Measurements from ENCODE around the gene KRT83. TPM values are rescaled to one million over a fixed set of nuclear protein-coding genes. Genes with fewer than 3 reads are reported as not detected.
A peak's percentile ranks its signal among the peaks of the same experiment; 100 is the strongest.
"Not testable (repeated sequence)": the region's sequence is repeated elsewhere in the genome, so short reads cannot be mapped to it uniquely, and the experiment has no call there.

Gene KRT83
- total RNA-seq, 3 donors from 2014 or later, result not detected

GRCh38 chr12:52316701-52317100, 4.5 kb downstream of the KRT83 start:
- no peak for ATAC-seq
- Histone ChIP-seq H3K4me3 (no peak overlapping the region), H3K36me3 (ENCODE audit: low read depth) (no peaks in the 10 kb centered on the region), H3K9me3 (no peaks in the 10 kb centered on the region), H3K4me1 (ENCODE audit: low read depth) (no peaks in the 10 kb centered on the region)
- TF ChIP-seq CTCF (IDR thresholded peaks at IDR 0.05), result no peak
- intact Hi-C loops (cut with DNase I, micrococcal nuclease), result no loop called here
- DNase-seq, result no peak

DNA sequence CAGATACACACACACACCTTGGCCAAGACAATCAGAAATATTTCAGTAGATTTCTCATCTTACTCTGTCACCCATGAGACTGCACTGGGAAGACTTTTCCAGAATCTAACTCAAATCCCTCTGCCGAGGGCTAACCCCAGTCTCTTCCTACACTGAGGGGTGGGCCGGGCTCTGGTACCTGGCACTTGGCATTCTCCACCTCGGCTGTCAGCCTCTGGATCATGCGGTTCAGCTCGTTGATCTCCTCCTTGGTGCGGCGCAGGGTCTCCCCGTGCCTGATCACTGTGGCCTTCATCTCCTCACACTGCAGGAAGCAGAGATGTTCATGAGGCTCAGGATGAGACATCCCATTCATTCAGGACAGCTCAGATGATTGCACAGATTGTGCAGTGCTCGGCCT, 4.9 kb downstream of the KRT83 start:
- DNase-seq, result no peak
- H3K9me3 ChIP-seq, result no peaks in the 10 kb centered on the region
- no peak overlapping the region for H3K4me3 ChIP-seq
- no peaks in the 10 kb centered on the region for H3K36me3 ChIP-seq (ENCODE audit: low read depth)
- no peaks in the 10 kb centered on the region for H3K4me1 ChIP-seq (ENCODE audit: low read depth)
- no peak for ATAC-seq
- intact Hi-C loops (cut with DNase I, micrococcal nuclease), result no loop called here
- TF ChIP-seq CTCF (IDR thresholded peaks at IDR 0.05), result no peak

DNA sequence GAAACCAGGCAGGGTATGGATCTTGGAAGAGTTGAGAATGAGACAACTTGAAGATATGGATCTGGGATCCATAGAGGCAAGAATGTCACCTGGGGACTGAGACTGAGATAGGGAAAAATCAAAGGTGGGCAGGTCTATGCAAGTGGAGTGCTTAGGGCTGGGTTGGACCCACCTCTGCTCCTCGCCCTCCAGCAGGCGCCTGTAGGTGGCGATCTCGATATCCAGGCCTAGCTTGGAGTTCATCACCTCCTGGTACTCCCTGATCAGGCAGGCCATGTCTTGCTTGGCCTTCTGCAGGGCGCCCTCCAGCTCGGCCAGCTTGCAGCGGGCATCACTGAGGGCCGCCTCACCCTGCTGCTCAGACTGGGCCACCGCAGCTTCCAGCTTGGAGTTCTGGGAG, 5.5 kb downstream of the KRT83 start:
- peak in 2 of 3 donors; percentile 46 to 49 for DNase-seq
- H3K4me3 ChIP-seq; H3K4me1 ChIP-seq (ENCODE audit: low read depth); ATAC-seq; H3K36me3 ChIP-seq (ENCODE audit: low read depth); intact Hi-C loops (cut with DNase I, micrococcal nuclease); H3K9me3 ChIP-seq: not testable (repeated sequence)

DNA sequence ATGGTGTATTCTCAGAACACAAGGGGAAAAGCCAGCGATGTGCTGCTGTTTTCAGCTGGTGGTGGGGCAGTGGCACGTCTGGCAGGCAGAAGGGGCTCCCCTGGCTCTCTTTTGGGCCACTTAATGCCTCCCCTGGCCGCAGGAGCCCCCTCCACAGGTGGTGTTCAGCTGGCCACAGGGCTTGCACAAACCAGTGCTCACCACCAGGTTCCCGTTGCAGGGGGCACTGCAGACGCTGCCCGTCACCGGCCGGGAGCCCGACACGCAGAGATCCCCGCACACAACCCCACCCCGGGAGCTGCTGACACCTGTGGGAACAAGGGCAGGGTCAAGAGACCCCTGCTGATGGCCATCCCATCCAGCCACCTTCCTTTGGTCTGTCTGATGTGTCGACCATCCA, 6.7 kb downstream of the KRT83 start:
- ATAC-seq (no peak), DNase-seq (no peak)
- Histone ChIP-seq H3K4me1 (ENCODE audit: low read depth) (no peaks in the 10 kb centered on the region), H3K36me3 (ENCODE audit: low read depth) (no peaks in the 10 kb centered on the region), H3K9me3 (no peaks in the 10 kb centered on the region), H3K4me3 (no peak overlapping the region)
- no peak for TF ChIP-seq CTCF (IDR thresholded peaks at IDR 0.05)
- intact Hi-C loops (cut with DNase I, micrococcal nuclease), result no loop called here

DNA sequence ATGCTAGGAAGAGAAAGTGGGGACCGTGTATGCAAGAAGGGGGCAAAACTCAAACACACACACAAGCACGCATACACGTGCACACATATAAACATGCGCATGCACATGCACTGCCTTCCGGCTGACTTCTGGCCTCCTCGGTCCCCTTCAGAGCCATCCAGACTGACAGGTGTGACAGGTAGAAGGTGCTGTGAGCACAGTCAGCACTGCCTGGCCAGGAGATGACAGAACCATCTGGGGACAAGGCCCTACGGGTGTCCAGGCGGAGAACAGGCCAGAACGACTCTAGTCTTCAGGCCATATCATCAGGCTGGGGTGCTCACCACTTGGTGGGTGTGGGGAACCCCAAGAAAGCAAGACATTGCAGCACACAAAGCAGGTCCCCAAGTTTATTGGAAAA, 7.3 kb downstream of the KRT83 start:
- no peak for ATAC-seq
- intact Hi-C loops (cut with DNase I, micrococcal nuclease), result no loop called here
- no peak for DNase-seq

DNA sequence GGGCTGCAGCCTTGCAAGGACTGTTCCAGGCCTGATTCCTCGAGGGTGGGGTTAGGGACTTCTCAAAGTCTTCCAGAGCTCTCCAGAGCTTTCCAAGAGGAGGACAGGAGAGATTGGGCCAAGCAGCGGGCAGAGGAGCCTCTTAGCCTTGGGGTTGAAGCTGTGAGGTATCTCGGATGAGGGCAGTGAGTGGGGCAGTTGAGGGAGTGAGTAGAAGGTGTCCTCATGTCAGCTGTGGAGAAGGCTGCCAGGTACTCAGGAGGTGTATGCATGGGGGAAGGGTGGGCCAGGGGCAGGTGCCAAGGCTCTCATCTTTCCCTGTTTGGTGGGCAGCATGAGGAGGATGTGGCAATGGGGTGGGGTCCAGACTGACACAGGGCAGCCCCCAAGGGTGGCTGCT, 7.7 kb downstream of the KRT83 start:
- TF ChIP-seq CTCF (IDR thresholded peaks at IDR 0.05), result no peak

More for the DNA sequence above, 7.3 kb downstream of the KRT83 start:
- no peaks in the 10 kb centered on the region for H3K36me3 ChIP-seq (ENCODE audit: low read depth)
- H3K4me1 ChIP-seq (ENCODE audit: low read depth), result no peaks in the 10 kb centered on the region
- no peak overlapping the region for H3K4me3 ChIP-seq
- TF ChIP-seq CTCF (IDR thresholded peaks at IDR 0.05), result no peak
- no peaks in the 10 kb centered on the region for H3K9me3 ChIP-seq

More for the DNA sequence above, 7.7 kb downstream of the KRT83 start:
- peaks cover 4% of the 10 kb centered on the region for H3K4me1 ChIP-seq (ENCODE audit: low read depth)
- no peaks in the 10 kb centered on the region for H3K36me3 ChIP-seq (ENCODE audit: low read depth)
- H3K9me3 ChIP-seq, result no peaks in the 10 kb centered on the region
- ATAC-seq, result no peak
- no peak for DNase-seq
- H3K4me3 ChIP-seq, result no peak overlapping the region
- intact Hi-C loops (cut with DNase I, micrococcal nuclease), result no loop called here
